Nephron progenitor cell (in vitro differentiated cells): ENCODE results near the gene PAX1.

Source experiments
- DNase-seq: peaks from one replicate; pipeline ENCODE4 v3.0.0; 2021
- H3K27ac Mint-ChIP-seq: 2 replicates; pipeline ENCODE4 v1.8.0; 2021; ENCODE audit warnings: mild to moderate bottlenecking, moderate library complexity, mixed read lengths
- H3K27me3 Mint-ChIP-seq: 2 replicates; pipeline ENCODE4 v1.8.0; 2021; ENCODE audit warnings: mild to moderate bottlenecking, low read depth, mixed read lengths; ENCODE audit not compliant: poor library complexity
- H3K36me3 Mint-ChIP-seq: 2 replicates; pipeline ENCODE4 v1.8.0; 2021; ENCODE audit warnings: low read depth, mixed read lengths
- H3K4me1 Mint-ChIP-seq: 2 replicates; pipeline ENCODE4 v1.8.0; 2021; ENCODE audit warnings: mixed read lengths
- H3K4me3 Mint-ChIP-seq: 2 replicates; pipeline ENCODE4 v1.8.0; 2021; ENCODE audit warnings: mild to moderate bottlenecking, moderate library complexity, mixed read lengths
- H3K9me3 Mint-ChIP-seq: 2 replicates; pipeline ENCODE4 v1.8.0; 2021; ENCODE audit warnings: mild to moderate bottlenecking, moderate library complexity, mixed read lengths
- CTCF ChIP-seq: fragments of 200-600 bp; sonication (generic); IDR thresholded peaks from 2 replicates; pipeline ENCODE4 v1.5.0; 2021; ENCODE audit warnings: antibody characterized with exemption

The PAX1 gene

GRCh38 chr20:21739161-21739560 lies 33.7 kb downstream of the PAX1 start:
- no peak overlapping the region for H3K4me3 Mint-ChIP-seq
- no peaks in the 10 kb centered on the region for H3K27me3 Mint-ChIP-seq
- no peak for TF ChIP-seq CTCF
- no peak overlapping the region for H3K27ac Mint-ChIP-seq
- no peak for DNase-seq
- no peaks in the 10 kb centered on the region for H3K4me1 Mint-ChIP-seq
- no peaks in the 10 kb centered on the region for H3K36me3 Mint-ChIP-seq
- H3K9me3 Mint-ChIP-seq, result peaks cover 29% of the 10 kb centered on the region

- DNase-seq, result no peak
These were observed 34.2 kb downstream of the PAX1 start for GRCh38 chr20:21739682-21740081.

GRCh38 chr20:21741266-21741665 lies 35.8 kb downstream of the PAX1 start:
- Mint-ChIP-seq H3K27me3 (no peaks in the 10 kb centered on the region), H3K4me1 (no peaks in the 10 kb centered on the region), H3K36me3 (no peaks in the 10 kb centered on the region), H3K27ac (no peak overlapping the region), H3K9me3 (peaks cover 18% of the 10 kb centered on the region), H3K4me3 (no peak overlapping the region)
- DNase-seq, result no peak
- no peak for TF ChIP-seq CTCF

More at GRCh38 chr20:21739682-21740081, 34.2 kb downstream of the PAX1 start:
- Mint-ChIP-seq H3K9me3 (peaks cover 26% of the 10 kb centered on the region), H3K4me1 (no peaks in the 10 kb centered on the region), H3K4me3 (no peak overlapping the region), H3K27ac (no peak overlapping the region), H3K36me3 (no peaks in the 10 kb centered on the region), H3K27me3 (no peaks in the 10 kb centered on the region)
- TF ChIP-seq CTCF, result no peak

- H3K9me3 Mint-ChIP-seq, result peaks cover 5% of the 10 kb centered on the region
- peaks cover 1% of the 10 kb centered on the region for H3K4me1 Mint-ChIP-seq
- no peak for TF ChIP-seq CTCF
- H3K27me3 Mint-ChIP-seq, result peaks cover 6% of the 10 kb centered on the region
- H3K27ac Mint-ChIP-seq, result no peak overlapping the region
- H3K36me3 Mint-ChIP-seq, result no peaks in the 10 kb centered on the region
- H3K4me3 Mint-ChIP-seq, result no peak overlapping the region
- DNase-seq, result no peak
These were observed 57.2 kb downstream of the PAX1 start for GRCh38 chr20:21762646-21763045.

- DNase-seq, result no peak
- peak overlapping the region; percentile 80 for H3K4me3 Mint-ChIP-seq
- H3K27ac Mint-ChIP-seq, result no peak overlapping the region
- no peaks in the 10 kb centered on the region for H3K9me3 Mint-ChIP-seq
- peaks cover 7% of the 10 kb centered on the region for H3K4me1 Mint-ChIP-seq
- TF ChIP-seq CTCF, result no peak
- H3K27me3 Mint-ChIP-seq, result peaks cover 9% of the 10 kb centered on the region
- H3K36me3 Mint-ChIP-seq, result no peaks in the 10 kb centered on the region
These were observed 61.8 kb downstream of the PAX1 start for GRCh38 chr20:21767200-21767738.

GRCh38 chr20:21767739-21768223 lies 62.3 kb downstream of the PAX1 start:
- H3K27ac Mint-ChIP-seq, result no peak overlapping the region
- no peaks in the 10 kb centered on the region for H3K36me3 Mint-ChIP-seq
- peak; percentile 76 for DNase-seq
- peak overlapping the region; percentile 80 for H3K4me3 Mint-ChIP-seq
- H3K4me1 Mint-ChIP-seq, result peaks cover 7% of the 10 kb centered on the region
- H3K27me3 Mint-ChIP-seq, result peaks cover 9% of the 10 kb centered on the region
- H3K9me3 Mint-ChIP-seq, result no peaks in the 10 kb centered on the region
- TF ChIP-seq CTCF, result peak; percentile 63
